Bronchial epithelial cell (primary cell): Measurements from ENCODE around the gene WLS. TPM values are rescaled to one million over a fixed set of nuclear protein-coding genes. Genes with fewer than 3 reads are reported as not detected.

Source experiments
- DNase-seq: peaks from one replicate; pipeline ENCODE4 v3.0.0-alpha.2; 2010; ENCODE audit warnings: low read depth
- FAIRE-seq: peaks from 2 replicates; lab custom pipeline; 2011; peaks lifted over from hg19 to GRCh38; lab: Jason Lieb, UNC
- H3K27me3 ChIP-seq: 2 replicates; pipeline ENCODE4 v1.5.1; 2011; ENCODE audit warnings: low read length; ENCODE audit not compliant: control insufficient read depth, insufficient read depth
- H3K36me3 ChIP-seq: 2 replicates; pipeline ENCODE4 v1.5.1; 2011; ENCODE audit warnings: low read length; ENCODE audit not compliant: control insufficient read depth, insufficient read depth
- H3K4me3 ChIP-seq: 2 replicates; pipeline ENCODE4 v1.5.1; 2011; ENCODE audit warnings: mild to moderate bottlenecking, low read depth, low read length, control low read depth
- CTCF ChIP-seq: IDR thresholded peaks from 2 replicates; pipeline ENCODE4 v1.5.1; 2011; ENCODE audit warnings: mild to moderate bottlenecking, moderate library complexity, low read length, control low read depth, inconsistent platforms; ENCODE audit not compliant: insufficient read depth, severe bottlenecking
- total RNA-seq: library from RNA; depleted of rRNA; stranded (reverse); fragments of >200 nt; gene quantifications from 2 replicates; pipeline ENCODE4 v1.2.1, GENCODE V29; 2014

Gene WLS
- total RNA-seq, 1 donor from 2014 or later: 39.8 TPM

GRCh38 chr1:68197891-68198290 is 34.4 kb downstream of the WLS start:
- no peaks in the 10 kb centered on the region for H3K27me3 ChIP-seq
- FAIRE-seq (no peak), DNase-seq (peak; percentile 98)
- no peak overlapping the region for H3K4me3 ChIP-seq
- peaks cover 2% of the 10 kb centered on the region for H3K36me3 ChIP-seq
- no peak for TF ChIP-seq CTCF

GRCh38 chr1:68197461-68197860 is 34.9 kb downstream of the WLS start:
- no peak for FAIRE-seq

GRCh38 chr1:68196676-68197075 is 35.6 kb downstream of the WLS start:
- no peak for TF ChIP-seq CTCF

More at GRCh38 chr1:68197461-68197860, 34.9 kb downstream of the WLS start:
- DNase-seq: no peak
- Histone ChIP-seq H3K36me3 (peaks cover 2% of the 10 kb centered on the region), H3K27me3 (no peaks in the 10 kb centered on the region), H3K4me3 (no peak overlapping the region)
- no peak for TF ChIP-seq CTCF

GRCh38 chr1:68191717-68192116 is 40.6 kb downstream of the WLS start:
- peaks cover 4% of the 10 kb centered on the region for H3K36me3 ChIP-seq
- H3K4me3 ChIP-seq: no peak overlapping the region
- no peak for TF ChIP-seq CTCF
- FAIRE-seq (no peak), DNase-seq (no peak)
- no peaks in the 10 kb centered on the region for H3K27me3 ChIP-seq

More at GRCh38 chr1:68196676-68197075, 35.6 kb downstream of the WLS start:
- H3K4me3 ChIP-seq: no peak overlapping the region
- FAIRE-seq (no peak), DNase-seq (no peak)
- H3K27me3 ChIP-seq: no peaks in the 10 kb centered on the region
- peaks cover 2% of the 10 kb centered on the region for H3K36me3 ChIP-seq

- FAIRE-seq (no peak), DNase-seq (no peak)
- H3K27me3 ChIP-seq: no peaks in the 10 kb centered on the region
- no peak for TF ChIP-seq CTCF
- H3K36me3 ChIP-seq: peaks cover 3% of the 10 kb centered on the region
- H3K4me3 ChIP-seq: no peak overlapping the region
These were observed 43.5 kb downstream of the WLS start for GRCh38 chr1:68188644-68189340.
